ENCODE measurements around the gene C9. TPM values are rescaled to one million over a fixed set of nuclear protein-coding genes. Genes with fewer than 3 reads are reported as not detected.

C9 gene
- total RNA-seq, 2 donors from 2014 or later = not detected

DNA sequence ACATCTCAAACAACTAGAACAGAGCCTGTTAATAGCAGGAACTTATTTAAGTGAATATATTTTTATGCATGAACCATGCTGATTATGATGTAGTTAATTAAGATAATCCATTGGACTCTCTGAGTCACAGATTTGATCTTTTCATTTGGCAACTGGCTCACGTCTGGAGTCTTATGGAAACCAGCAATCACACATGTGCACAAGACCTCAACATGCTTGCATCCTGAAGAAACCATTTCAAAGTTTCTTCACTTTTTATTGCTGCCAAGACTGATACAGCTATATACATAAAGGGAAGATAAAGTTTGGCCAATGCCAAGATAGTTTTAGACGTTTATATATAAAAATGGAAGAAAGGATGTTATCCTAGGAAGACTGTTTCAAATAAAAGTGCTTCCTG lies 13.3 kb upstream of the C9 start:
- DNase-seq (no peak), ATAC-seq (no peak)
- intact Hi-C loops (cut with DNase I) = loop anchor here (2.0 to 5.0 kb wide), 2 partner anchors 169 to 170 kb away; no protein-coding TSS in a partner anchor

- DNase-seq = no peak
- ATAC-seq = peak; percentile 44 to 51
- intact Hi-C loops (cut with DNase I) = loop anchor here (2.0 to 5.0 kb wide), 2 partner anchors 170 to 171 kb away; no protein-coding TSS in a partner anchor
Measured at GRCh38 chr5:39376293-39376714, 12.0 kb upstream of the C9 start.

DNA sequence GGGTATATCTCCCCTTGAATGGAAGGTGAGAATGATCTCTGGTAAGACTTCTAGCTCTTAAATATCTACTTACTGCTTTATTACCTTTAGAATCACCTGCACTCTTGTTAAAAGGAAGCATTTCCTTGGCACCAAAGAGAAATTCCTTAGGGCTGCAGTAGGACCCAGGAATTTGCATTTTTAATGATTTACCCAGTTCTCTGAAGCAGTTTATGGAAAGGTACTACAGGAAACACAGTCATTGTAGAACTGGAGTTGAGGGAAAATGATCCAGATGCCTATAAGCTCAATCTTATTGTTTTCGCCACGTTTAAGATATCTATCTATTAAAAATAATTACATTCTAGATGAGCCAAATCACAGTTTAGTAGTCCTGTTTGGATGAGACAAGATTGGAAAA lies 9.5 kb upstream of the C9 start:
- DNase-seq (no peak), ATAC-seq (no peak)
- intact Hi-C loops (cut with DNase I) = no loop called here

DNA sequence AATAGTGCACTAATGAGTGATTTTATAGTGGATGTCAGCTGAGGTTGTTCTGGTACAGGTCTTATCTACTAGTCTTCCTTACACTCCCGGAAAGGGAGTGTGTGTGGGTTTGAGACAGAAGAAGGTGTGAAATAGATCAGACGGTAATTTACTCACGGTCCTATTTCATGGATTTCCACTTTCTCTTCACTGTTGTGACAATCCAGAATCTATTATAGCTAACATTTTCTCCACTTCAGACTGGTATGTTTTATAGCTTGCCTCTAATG lies 7.0 kb upstream of the C9 start:
- no peak for ATAC-seq
- intact Hi-C loops (cut with DNase I) = no loop called here
- no peak for DNase-seq

- intact Hi-C loops (cut with DNase I) = no loop called here
- DNase-seq (no peak), ATAC-seq (peak in 1 of 2 donors; percentile 41)
Measured at GRCh38 chr5:39370555-39371366, 6.5 kb upstream of the C9 start.

DNA sequence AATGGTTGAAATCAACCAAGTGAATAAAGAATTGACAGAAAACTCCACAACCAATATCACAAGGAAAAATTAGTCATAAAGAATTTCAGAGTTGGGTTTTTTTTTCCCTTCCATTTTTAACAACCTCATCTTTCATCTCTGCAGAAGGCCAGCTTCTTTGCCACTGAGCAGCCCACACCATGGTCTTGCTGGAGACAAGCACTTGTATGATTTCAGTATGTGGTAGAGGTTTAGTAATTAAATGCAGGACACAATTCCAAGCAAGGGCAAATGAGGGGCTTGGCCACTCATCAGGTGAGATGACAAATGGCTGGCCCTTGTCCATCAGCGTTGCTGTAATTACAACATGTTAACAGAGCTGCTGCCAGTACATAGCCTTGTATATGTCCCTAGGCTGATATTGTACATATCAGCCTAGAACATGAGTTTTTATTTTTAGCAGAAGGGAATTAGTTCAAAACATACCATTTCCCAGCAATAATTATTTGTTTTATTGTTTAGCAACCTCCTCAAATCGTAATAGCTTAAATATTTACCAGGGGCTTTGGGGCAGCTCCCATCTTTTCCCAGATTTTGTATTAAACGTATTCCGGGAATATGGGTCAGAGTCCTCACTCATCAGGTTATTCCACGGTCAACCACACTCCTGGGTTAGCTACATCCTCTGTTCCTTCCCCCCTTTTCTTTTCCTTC lies 5.0 kb upstream of the C9 start:
- ATAC-seq = no peak
- intact Hi-C loops (cut with DNase I) = no loop called here
- no peak for DNase-seq

DNA sequence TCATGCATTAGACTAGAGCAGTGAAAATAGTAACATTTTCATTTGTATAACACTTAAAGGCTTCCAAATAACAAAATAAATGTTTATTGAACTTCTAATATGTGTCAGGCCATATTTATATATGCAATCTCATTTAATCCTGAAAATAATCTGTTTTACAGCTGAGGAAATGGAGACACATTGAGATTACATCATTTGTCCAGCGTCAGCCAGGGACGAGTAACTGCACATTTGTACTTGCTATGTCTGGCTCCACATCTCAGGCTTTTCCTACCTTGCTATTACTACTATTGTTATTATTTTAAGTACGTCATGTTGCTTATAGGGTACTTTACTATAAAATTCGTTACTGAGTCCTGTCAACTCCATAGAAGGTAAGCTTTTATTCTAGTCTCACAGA lies 3.8 kb upstream of the C9 start:
- DNase-seq (no peak), ATAC-seq (no peak)
- intact Hi-C loops (cut with DNase I) = no loop called here

- ATAC-seq = no peak
- DNase-seq = no peak
- intact Hi-C loops (cut with DNase I) = no loop called here
Measured at GRCh38 chr5:39367711-39368110, 3.4 kb upstream of the C9 start.

GRCh38 chr5:39363217-39363616 lies 1.1 kb downstream of the C9 start:
- no peak for ATAC-seq
- intact Hi-C loops (cut with DNase I) = no loop called here
- DNase-seq = no peak

- DNase-seq = no peak
- no peak for ATAC-seq
- intact Hi-C loops (cut with DNase I) = no loop called here
Measured at GRCh38 chr5:39362646-39363045, 1.6 kb downstream of the C9 start.

DNA sequence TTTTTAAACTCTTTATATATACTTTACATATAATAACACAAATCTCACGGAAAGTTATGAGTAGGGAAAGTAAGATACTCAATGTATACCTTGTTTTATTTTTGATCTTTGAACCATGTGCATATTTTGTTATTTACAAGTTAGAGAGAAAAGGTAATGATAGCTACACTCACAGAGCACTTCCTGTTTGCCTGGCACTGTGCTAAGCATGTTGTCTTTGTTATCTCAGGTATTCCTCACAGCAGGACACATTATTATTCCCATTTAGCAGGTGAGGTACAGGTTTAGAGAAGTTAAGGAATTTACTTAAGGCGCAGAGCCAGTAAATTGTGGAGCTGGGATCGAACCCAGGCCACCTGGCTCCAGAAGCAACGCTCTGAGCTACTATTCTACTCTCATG lies 3.0 kb downstream of the C9 start:
- intact Hi-C loops (cut with DNase I) = no loop called here
- ATAC-seq (no peak), DNase-seq (no peak)

DNA sequence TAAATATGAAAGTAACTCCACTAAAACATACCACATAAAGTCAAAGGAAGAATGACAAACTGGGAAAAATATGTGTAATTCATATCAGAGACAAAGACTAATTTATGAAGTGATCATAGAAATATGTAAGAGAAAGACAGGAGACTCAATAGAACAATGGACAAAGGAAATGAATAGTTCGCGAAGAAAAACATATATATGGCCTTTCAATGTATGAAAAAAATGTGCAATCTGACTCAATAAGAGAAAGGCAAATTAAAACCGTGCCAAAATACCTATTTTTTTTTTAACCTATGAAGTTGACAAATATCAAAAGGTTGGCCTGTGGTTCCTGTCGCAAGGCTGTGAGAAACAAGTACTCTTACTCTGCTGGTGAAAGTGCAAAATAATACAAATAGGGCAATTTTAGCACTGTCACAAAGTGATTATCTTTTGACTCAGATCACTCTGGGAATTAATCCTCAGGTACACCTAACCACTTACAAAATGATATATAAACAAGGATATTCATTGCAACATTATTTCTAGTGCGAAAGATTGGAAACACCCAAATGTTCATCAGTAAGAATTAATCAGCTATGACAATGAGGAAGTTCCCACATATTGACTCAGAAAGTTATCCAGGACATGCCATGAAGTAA lies 3.7 kb downstream of the C9 start:
- intact Hi-C loops (cut with DNase I) = no loop called here
- no peak for ATAC-seq
- no peak for DNase-seq

DNA sequence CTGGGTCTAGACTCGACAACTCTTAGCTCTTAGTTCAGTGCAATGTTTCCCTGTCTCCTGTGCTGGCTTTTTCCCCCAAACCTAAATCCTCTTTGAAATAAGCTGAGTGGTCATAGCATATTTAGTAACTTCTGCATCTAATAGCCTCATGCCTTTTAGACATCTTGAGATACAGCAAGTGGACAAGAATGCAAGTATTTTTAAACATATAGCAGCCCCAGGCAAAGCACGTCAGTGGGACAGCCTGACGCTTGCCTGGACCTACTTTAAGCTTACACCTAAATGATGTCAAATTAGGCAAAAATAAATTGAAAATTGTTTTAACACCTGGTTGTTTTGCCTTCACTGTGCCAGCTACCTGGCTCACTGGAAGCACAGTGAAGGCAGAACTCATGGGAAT lies 8.0 kb downstream of the C9 start:
- ATAC-seq = no peak
- intact Hi-C loops (cut with DNase I) = no loop called here
- DNase-seq = no peak

DNA sequence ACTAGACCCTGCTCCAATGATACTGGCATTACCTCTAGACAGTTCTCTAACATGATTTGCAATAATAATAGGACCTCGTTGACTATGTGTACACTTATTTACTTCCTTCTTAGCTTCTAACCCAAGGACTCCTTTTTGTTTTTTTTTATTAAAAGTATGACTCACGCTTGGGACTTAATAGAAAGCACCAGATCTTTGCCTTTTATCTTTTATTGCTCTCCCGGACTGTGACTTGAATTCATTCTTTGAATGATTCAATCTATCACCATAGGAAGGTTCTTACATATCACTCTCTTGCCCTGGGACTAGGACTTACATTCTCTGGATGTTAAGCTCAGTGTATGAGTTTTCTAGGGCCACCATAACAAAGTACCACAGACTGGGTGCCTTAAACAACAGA lies 9.0 kb downstream of the C9 start:
- ATAC-seq = no peak
- intact Hi-C loops (cut with DNase I) = no loop called here
- DNase-seq = no peak

GRCh38 chr5:39353717-39354399 lies 10.4 kb downstream of the C9 start:
- DNase-seq (no peak), ATAC-seq (no peak)
- intact Hi-C loops (cut with DNase I) = no loop called here

DNA sequence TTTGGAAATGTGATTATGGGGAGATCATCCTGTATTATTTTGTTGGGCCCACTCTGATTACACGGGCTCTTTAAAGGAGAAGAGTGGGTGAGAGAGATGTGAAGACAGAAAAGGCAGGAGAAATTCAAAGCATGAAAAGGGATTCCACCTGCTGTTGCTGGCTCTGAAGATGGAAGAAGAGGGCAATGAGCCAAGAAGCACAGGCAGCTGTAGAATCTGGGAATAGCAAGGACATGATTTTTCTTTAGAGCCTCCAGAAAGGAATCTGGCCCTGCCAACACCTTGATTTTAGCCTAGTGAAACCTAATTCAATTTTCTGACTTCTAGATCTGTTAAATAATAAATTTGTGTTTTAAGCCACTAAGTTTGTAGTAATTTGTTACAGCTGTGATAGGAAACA lies 11.3 kb downstream of the C9 start:
- no peak for DNase-seq
- no peak for ATAC-seq
- intact Hi-C loops (cut with DNase I) = no loop called here

DNA sequence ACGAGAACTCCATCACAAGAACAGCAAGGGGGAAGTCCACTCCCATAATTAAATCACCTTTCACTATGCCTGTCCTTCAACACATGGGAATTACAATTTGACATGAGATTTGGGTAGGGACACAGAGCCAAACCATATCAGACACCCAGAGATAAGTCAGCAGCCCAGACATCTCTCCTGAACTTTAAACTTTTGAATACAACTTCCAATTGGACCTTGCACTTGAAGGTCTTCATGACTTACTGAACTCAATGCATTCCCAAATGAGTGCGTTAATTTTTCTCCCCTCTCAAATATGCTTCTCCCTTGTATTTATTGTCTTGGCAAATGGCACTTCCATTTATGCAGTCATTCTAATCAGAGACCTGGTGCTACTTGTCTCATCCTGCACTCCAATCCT lies 12.1 kb downstream of the C9 start:
- DNase-seq = no peak
- no peak for ATAC-seq
- intact Hi-C loops (cut with DNase I) = no loop called here

GRCh38 chr5:39349484-39349883 lies 14.8 kb downstream of the C9 start:
- ATAC-seq = no peak
- intact Hi-C loops (cut with DNase I) = no loop called here
- no peak for DNase-seq

DNA sequence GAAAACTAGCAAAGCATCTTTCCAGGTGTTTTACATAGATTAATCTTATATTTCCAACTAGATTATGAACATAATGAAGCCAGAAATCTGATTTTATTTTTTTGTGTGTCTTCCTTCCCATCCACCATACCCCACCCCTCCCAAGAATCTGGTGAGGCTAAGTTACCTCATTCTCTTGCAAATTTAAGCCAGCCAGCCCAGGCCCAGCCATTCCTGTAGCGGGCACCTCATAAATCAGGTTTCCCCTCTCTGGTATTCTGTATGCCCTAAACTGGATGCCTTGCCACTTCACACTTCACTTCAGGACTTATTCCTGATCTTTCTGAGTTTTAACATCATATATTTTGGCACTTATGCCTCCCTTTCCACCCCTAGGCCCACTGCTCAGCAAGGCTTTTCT lies 21.8 kb downstream of the C9 start:
- DNase-seq (no peak), ATAC-seq (no peak)
- intact Hi-C loops (cut with DNase I) = no loop called here

- no peak for DNase-seq
- no peak for ATAC-seq
- intact Hi-C loops (cut with DNase I) = no loop called here
Measured at GRCh38 chr5:39341896-39342295, 22.4 kb downstream of the C9 start.

Measured in left cardiac atrium (tissue), 4 donors.